GM18951 (cell line): ENCODE data around the gene PRC1.

Experiments used
- POLR2A ChIP-seq: IDR thresholded peaks from 4 replicates; pipeline ENCODE4 v1.6.1; 2011; ENCODE audit warnings: mild to moderate bottlenecking; ENCODE audit not compliant: insufficient read length, insufficient read depth; ENCODE audit errors: extremely low read depth
- in situ Hi-C: fragments of 300-500 bp; cut with MboI; formaldehyde crosslinking; loops from one replicate; pipeline ENCODE4 v1.12.0; 2022; ENCODE audit warnings: low sequenced_read_pairs, mixed read lengths, inconsistent platforms; ENCODE audit not compliant: unreplicated experiment

The PRC1 gene

GRCh38 chr15:90994417-90995311 is at the start of gene PRC1:
PRC1 (minus strand) TSS chr15:90994535; CDS start chr15:90994417, 118 bp downstream.
- in situ Hi-C loops, result no loop called here
- peak; percentile 85 for TF ChIP-seq POLR2A

DNA sequence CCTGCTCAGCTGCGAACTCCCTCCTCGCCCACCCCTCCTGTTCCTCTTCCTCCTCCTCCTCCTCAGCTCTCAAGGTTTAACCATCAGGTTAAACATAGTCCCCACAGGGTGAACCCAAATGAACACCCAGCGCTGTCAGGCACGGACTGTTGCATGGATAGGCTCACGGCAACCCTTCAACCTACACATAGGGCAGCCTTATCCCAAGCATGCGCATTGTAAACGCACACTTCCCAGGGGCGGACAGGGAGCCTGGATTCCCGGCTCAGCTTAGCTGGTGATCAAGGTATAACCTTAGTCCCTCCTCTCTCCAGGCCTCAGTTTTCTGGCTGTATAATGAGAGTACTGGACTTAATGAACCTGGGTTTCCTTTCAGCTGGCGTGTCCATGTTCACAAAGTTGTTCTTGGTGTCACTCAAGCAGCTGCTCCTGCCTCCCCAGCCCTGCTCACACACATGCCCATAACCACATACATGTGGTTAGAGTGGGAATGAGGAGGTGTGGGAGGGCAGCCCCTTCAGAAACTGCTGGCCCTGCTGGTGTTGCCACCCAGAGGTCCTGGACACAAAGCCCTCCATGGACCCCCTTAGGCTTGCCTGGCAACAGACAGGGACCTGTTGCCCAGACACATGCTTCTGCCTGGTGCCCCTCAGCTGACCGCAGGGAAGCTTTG is 49.0 kb upstream of the PRC1 start:
- in situ Hi-C loops, result no loop called here
- no peak for TF ChIP-seq POLR2A

DNA sequence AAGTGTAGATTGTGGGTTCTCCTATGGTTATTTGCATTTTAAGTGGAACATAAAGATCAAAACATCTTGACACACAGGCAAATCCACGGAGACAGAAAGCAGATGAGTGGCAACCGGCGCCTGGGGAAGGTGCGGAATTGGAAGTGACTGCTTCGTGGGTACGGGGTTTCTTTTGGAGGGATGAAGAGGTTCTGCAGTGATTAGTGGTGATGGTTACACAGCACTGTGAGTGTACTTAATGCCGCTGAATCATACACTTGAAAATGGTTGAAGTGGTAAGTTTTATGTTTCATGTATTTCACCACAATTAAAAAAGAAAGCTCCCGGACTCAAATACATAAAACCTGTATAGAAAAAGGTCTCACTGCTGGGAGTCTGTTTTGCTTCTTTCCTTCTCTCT is 46.5 kb upstream of the PRC1 start:
- in situ Hi-C loops, result no loop called here
- no peak for TF ChIP-seq POLR2A

DNA sequence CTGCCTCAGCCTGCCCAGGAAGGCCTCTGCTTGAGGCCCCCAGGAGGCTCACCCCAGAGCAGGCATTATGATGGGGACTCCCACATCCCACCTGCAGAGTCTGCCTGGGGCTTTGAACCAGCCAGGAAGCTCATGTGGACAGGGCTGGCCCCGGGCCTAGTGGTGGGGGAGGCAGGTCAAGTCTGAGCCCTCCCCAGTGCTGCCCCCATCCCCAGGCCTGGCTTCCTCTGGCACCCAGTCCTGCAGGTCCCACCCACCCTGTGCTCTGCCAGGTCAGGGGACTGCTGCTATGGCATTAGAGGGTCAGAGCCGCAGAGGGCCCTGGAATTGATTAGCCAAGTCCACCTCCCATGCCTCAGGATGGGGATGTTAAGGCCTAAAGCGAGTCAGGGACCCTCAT is 45.7 kb upstream of the PRC1 start:
- in situ Hi-C loops, result no loop called here
- no peak for TF ChIP-seq POLR2A

GRCh38 chr15:91032919-91033803 is 38.8 kb upstream of the PRC1 start:
- TF ChIP-seq POLR2A, result no peak
- in situ Hi-C loops, result no loop called here

DNA sequence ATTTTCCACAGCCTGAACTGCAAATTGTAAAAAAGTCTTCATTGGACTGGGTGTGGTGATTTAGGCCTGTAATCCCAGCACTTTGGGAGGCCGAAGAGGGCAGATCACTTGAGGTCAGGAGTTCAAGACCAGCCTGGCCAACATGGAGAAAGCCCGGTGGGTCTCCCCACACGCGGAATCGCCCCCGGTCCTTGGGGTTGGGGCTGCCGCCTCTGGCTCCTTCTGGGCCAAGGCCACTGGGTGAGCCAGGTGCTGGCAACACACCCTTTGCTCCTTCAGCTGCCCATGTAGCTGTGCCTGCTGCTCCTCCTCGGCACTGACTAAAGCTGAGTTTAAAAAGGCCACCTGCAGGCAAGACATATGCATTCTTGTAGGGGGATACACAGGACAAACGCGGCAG is 37.5 kb upstream of the PRC1 start:
- no peak for TF ChIP-seq POLR2A
- in situ Hi-C loops, result no loop called here

DNA sequence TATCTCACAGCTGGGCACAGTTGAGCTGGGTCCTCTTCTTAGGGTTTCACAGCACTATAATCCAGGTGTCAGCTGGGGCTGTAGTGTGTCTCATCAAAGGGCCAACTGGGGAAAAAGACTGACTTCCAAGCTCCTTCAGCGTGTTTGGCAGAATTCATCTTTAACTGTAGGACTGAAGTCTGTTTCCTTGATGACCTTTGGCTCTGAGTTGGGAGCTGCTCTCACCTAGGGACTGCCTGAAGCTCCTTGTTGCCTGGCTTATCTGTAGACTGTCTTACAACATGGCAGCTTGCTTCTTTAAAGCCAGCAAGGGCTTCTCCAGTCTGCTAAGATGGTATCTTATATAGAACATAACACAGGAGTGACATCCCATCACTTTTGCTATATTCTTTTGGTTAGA is 33.3 kb upstream of the PRC1 start:
- in situ Hi-C loops, result no loop called here

DNA sequence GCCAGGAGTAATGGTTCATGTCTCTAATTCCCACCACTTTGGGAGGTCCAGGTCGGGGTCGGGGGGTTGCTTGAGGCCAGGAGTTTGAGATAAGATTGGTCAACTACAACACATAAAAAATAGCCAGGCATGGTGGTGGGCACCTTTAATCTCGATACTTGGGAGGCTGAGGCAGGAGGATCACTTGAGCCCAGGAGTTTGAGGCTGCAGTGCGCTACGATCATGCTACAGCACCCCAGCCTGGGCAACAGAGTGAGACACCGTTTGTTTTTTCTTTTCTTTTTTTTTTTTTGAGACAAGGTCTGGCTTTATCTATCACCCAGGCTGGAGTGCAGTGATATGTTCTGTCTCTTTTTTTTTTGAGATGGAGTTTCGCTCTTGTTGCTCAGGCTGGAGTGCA is 29.4 kb upstream of the PRC1 start:
- TF ChIP-seq POLR2A, result no peak
- in situ Hi-C loops, result no loop called here

More for the DNA sequence above, 33.3 kb upstream of the PRC1 start:
- no peak for TF ChIP-seq POLR2A

- in situ Hi-C loops, result no loop called here
- TF ChIP-seq POLR2A, result no peak
Observed at GRCh38 chr15:91022832-91023129, 28.4 kb upstream of the PRC1 start.

GRCh38 chr15:91022075-91022831 is 27.9 kb upstream of the PRC1 start, which contains the start of gene VPS33B:
VPS33B (minus strand) TSS chr15:91022594; CDS start chr15:91022249, 345 bp downstream.
- in situ Hi-C loops, result no loop called here
- peak; percentile 65 for TF ChIP-seq POLR2A

DNA sequence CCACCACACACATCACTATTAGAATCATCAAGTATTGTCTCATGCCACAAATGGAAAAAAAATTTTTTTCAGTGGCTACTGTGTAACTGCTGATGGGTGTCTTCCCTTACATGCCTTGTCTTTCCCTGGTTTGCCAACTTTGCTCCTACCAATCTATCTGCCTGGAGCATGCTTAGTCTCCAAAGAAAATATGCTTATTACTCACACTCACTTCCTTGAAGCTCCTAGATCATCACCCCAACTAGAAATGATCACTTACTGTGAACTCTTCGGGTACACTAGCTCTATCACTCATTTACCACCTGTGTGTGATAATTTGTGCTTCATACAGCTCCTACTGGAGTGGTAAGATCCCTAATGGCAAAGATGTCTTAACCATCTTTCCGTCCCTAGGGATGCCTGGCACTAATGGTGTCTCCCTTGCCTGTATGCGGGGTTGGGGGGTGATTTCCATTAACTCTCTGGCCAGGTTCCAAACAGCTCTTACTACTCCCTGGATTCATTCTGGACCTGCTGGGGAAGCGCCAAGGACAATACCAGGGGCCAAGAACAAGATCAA is 27.3 kb upstream of the PRC1 start:
- in situ Hi-C loops, result no loop called here
- no peak for TF ChIP-seq POLR2A

- no peak for TF ChIP-seq POLR2A
Observed at GRCh38 chr15:91018158-91018557, 23.8 kb upstream of the PRC1 start.

More at GRCh38 chr15:91018158-91018557, 23.8 kb upstream of the PRC1 start:
- in situ Hi-C loops, result no loop called here
